ENCODE data around the gene ANKRD28.
"Not testable (repeated sequence)": the region's sequence is repeated elsewhere in the genome, so short reads cannot be mapped to it uniquely, and the experiment has no call there.

The ANKRD28 gene

DNA sequence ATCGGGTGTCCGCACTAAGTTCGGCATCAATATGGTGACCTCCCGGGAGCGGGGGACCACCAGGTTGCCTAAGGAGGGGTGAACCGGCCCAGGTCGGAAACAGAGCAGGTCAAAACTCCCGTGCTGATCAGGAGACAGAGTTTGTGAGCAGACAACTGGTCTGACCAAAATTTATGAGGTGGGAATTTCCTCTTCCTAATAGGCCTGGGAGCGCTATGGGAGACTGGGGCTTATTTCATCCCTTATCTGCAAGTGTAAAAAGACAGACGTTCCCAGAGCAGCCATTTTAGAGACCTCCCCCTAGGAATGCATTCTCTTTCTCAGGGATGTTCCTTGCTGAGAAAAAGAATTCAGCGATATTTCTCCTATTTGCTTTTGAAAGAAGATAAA is 59.2 kb downstream of the ANKRD28 start:
- H3K27me3 ChIP-seq (ENCODE audit: insufficient read depth, low read length, poor library complexity, severe bottlenecking); H2AFZ ChIP-seq (ENCODE audit: low read length); H3F3A ChIP-seq (ENCODE audit: low read depth); H3K4me1 ChIP-seq (ENCODE audit: insufficient read depth, low read length, poor library complexity, severe bottlenecking); H4K20me1 ChIP-seq (ENCODE audit: insufficient read depth, low read length, poor library complexity, severe bottlenecking); H3K9me3 ChIP-seq (ENCODE audit: insufficient read depth, low read depth, low read length); H3K4me2 ChIP-seq (ENCODE audit: low read depth, low read length, poor library complexity, severe bottlenecking); H3K4me3 ChIP-seq (ENCODE audit: low read length, poor library complexity, severe bottlenecking); H3K9me2 ChIP-seq (replicated peaks; ENCODE audit: low read depth, low read length); H3K9ac ChIP-seq (ENCODE audit: low read depth, low read length, poor library complexity, severe bottlenecking): not testable (repeated sequence)
- Histone ChIP-seq H3K36me3 (ENCODE audit: insufficient read depth, low read length) (peaks cover 82% of the 10 kb centered on the region), H3K79me2 (ENCODE audit: insufficient read depth, low read length) (peaks cover 28% of the 10 kb centered on the region; the same call in 1 of the 2 replicates)

- no peak overlapping the region for H3K4me3 ChIP-seq (ENCODE audit: low read length, poor library complexity, severe bottlenecking)
- H3K79me2 ChIP-seq (ENCODE audit: insufficient read depth, low read length) = no peaks in the 10 kb centered on the region
- peaks cover 92% of the 10 kb centered on the region for H3K36me3 ChIP-seq (ENCODE audit: insufficient read depth, low read length)
- no peak overlapping the region for H3K9ac ChIP-seq (ENCODE audit: low read depth, low read length, poor library complexity, severe bottlenecking)
- no peaks in the 10 kb centered on the region for H3F3A ChIP-seq (ENCODE audit: low read depth)
- no peaks in the 10 kb centered on the region for H3K9me3 ChIP-seq (ENCODE audit: insufficient read depth, low read depth, low read length)
- H2AFZ ChIP-seq (ENCODE audit: low read length) = no peak overlapping the region
- H4K20me1 ChIP-seq (ENCODE audit: insufficient read depth, low read length, poor library complexity, severe bottlenecking) = no peaks in the 10 kb centered on the region
- no peaks in the 10 kb centered on the region for H3K4me1 ChIP-seq (ENCODE audit: insufficient read depth, low read length, poor library complexity, severe bottlenecking)
- no peak overlapping the region for H3K4me2 ChIP-seq (ENCODE audit: low read depth, low read length, poor library complexity, severe bottlenecking)
- TF ChIP-seq CTCF (conservative IDR thresholded peaks at IDR 0.05; ENCODE audit: low read length) (no peak), EZH2phosphoT487 (IDR thresholded peaks at IDR 0.05; ENCODE audit: borderline replicate concordance) (no peak)
- H3K27me3 ChIP-seq (ENCODE audit: insufficient read depth, low read length, poor library complexity, severe bottlenecking) = no peaks in the 10 kb centered on the region
- no peaks in the 10 kb centered on the region for H3K9me2 ChIP-seq (replicated peaks; ENCODE audit: low read depth, low read length)
These were observed 66.8 kb downstream of the ANKRD28 start for GRCh38 chr3:15731024-15731423.

GRCh38 chr3:15728766-15729165 is 69.0 kb downstream of the ANKRD28 start:
- no peaks in the 10 kb centered on the region for H4K20me1 ChIP-seq (ENCODE audit: insufficient read depth, low read length, poor library complexity, severe bottlenecking)
- H3K27me3 ChIP-seq (ENCODE audit: insufficient read depth, low read length, poor library complexity, severe bottlenecking) = no peaks in the 10 kb centered on the region
- H3K36me3 ChIP-seq (ENCODE audit: insufficient read depth, low read length) = peaks cover 92% of the 10 kb centered on the region
- H3K9me2 ChIP-seq (replicated peaks; ENCODE audit: low read depth, low read length) = no peaks in the 10 kb centered on the region
- no peak overlapping the region for H3K4me3 ChIP-seq (ENCODE audit: low read length, poor library complexity, severe bottlenecking)
- TF ChIP-seq EZH2phosphoT487 (IDR thresholded peaks at IDR 0.05; ENCODE audit: borderline replicate concordance) = no peak
- no peak for TF ChIP-seq CTCF (conservative IDR thresholded peaks at IDR 0.05; ENCODE audit: low read length)
- no peak overlapping the region for H3K4me2 ChIP-seq (ENCODE audit: low read depth, low read length, poor library complexity, severe bottlenecking)
- H3K4me1 ChIP-seq (ENCODE audit: insufficient read depth, low read length, poor library complexity, severe bottlenecking) = no peaks in the 10 kb centered on the region
- no peaks in the 10 kb centered on the region for H3K79me2 ChIP-seq (ENCODE audit: insufficient read depth, low read length)
- H3K9ac ChIP-seq (ENCODE audit: low read depth, low read length, poor library complexity, severe bottlenecking) = no peak overlapping the region
- H3F3A ChIP-seq (ENCODE audit: low read depth) = no peaks in the 10 kb centered on the region
- no peaks in the 10 kb centered on the region for H3K9me3 ChIP-seq (ENCODE audit: insufficient read depth, low read depth, low read length)
- no peak overlapping the region for H2AFZ ChIP-seq (ENCODE audit: low read length)

DNA sequence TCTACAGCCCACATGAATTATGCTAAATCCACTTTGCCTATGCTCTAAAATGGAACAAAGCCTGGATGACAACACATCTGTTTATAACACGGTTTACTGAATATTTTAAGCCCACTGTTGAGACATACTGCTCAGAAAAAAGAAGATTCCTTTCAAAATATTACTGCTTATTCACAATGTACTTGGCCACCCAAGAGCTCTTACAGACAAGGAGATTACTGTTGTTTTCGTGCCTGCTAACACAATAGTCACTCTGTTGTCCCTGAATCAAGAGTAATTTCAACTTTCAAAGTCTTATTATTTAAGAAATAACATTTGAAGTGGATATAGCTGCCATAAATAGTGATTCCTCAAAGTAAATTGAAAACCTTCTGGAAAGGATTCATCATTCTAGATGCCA is 70.9 kb downstream of the ANKRD28 start:
- H3K4me1 ChIP-seq (ENCODE audit: insufficient read depth, low read length, poor library complexity, severe bottlenecking) = no peaks in the 10 kb centered on the region
- H3K27me3 ChIP-seq (ENCODE audit: insufficient read depth, low read length, poor library complexity, severe bottlenecking) = no peaks in the 10 kb centered on the region
- no peaks in the 10 kb centered on the region for H3K9me3 ChIP-seq (ENCODE audit: insufficient read depth, low read depth, low read length)
- no peak for TF ChIP-seq EZH2phosphoT487 (IDR thresholded peaks at IDR 0.05; ENCODE audit: borderline replicate concordance)
- TF ChIP-seq CTCF (conservative IDR thresholded peaks at IDR 0.05; ENCODE audit: low read length) = no peak
- peaks cover 92% of the 10 kb centered on the region for H3K36me3 ChIP-seq (ENCODE audit: insufficient read depth, low read length)
- no peak overlapping the region for H3K4me2 ChIP-seq (ENCODE audit: low read depth, low read length, poor library complexity, severe bottlenecking)
- H3K79me2 ChIP-seq (ENCODE audit: insufficient read depth, low read length) = no peaks in the 10 kb centered on the region
- no peaks in the 10 kb centered on the region for H4K20me1 ChIP-seq (ENCODE audit: insufficient read depth, low read length, poor library complexity, severe bottlenecking)
- no peak overlapping the region for H3K4me3 ChIP-seq (ENCODE audit: low read length, poor library complexity, severe bottlenecking)
- no peak overlapping the region for H3K9ac ChIP-seq (ENCODE audit: low read depth, low read length, poor library complexity, severe bottlenecking)
- H3K9me2 ChIP-seq (replicated peaks; ENCODE audit: low read depth, low read length) = no peaks in the 10 kb centered on the region
- H2AFZ ChIP-seq (ENCODE audit: low read length) = no peak overlapping the region
- H3F3A ChIP-seq (ENCODE audit: low read depth) = no peaks in the 10 kb centered on the region
